ENCODE measurements around the gene PPP1R7.

DNA sequence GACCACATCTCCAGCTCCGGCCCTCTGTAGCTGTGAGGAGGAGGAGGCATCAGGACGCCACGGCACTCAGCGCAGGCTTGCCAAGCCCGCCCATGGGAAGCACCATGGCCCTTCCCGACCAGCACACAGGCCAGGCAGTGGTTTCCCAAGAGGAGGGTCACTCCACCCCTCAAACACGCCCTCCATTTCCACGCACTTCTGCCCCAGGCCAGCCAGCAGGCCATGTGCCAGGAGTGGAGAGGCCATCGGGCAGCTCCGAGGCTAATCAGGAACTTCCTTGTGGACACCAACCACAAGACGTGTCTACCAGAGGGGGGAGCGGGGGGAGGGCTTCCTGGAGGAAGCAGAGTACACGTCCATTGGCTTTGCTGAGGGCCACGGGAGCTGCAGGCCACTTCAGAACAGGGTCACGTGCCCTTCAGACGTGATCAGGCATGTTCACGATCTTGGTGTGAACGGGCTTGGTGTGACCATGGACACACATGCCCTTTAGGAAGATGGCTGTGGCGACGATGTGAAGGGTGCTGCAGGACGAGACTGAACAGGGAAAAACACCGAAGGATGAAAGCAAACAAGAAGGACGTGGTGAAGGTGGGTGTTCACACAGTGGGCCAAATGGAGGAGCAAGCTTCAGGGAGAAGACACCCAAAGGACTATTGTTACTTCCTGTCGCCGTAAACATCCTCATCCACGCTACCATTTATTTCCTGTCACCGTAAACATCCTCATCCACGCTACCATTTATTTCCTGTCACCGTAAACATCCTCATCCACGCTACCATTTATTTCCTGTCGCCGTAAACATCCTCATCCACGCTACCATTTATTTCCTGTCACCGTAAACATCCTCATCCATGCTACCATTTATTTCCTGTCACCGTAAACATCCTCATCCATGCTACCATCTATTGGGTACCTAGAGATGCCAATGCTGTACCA is 41.7 kb upstream of the PPP1R7 start:
- TF ChIP-seq JAZF1 (CRISPR knock-in tag; IDR thresholded peaks at IDR 0.05), result no peak
- TF ChIP-seq, protein P1, sequence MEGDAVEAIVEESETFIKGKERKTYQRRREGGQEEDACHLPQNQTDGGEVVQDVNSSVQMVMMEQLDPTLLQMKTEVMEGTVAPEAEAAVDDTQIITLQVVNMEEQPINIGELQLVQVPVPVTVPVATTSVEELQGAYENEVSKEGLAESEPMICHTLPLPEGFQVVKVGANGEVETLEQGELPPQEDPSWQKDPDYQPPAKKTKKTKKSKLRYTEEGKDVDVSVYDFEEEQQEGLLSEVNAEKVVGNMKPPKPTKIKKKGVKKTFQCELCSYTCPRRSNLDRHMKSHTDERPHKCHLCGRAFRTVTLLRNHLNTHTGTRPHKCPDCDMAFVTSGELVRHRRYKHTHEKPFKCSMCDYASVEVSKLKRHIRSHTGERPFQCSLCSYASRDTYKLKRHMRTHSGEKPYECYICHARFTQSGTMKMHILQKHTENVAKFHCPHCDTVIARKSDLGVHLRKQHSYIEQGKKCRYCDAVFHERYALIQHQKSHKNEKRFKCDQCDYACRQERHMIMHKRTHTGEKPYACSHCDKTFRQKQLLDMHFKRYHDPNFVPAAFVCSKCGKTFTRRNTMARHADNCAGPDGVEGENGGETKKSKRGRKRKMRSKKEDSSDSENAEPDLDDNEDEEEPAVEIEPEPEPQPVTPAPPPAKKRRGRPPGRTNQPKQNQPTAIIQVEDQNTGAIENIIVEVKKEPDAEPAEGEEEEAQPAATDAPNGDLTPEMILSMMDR (IDR thresholded peaks at IDR 0.05), result no peak
- TF ChIP-seq TCF7 (CRISPR knock-in tag; IDR thresholded peaks at IDR 0.05; ENCODE audit: low read depth), result no peak
- TF ChIP-seq MYBL2 (CRISPR knock-in tag; IDR thresholded peaks at IDR 0.05), result no peak
- no peak for TF ChIP-seq ZNF232 (CRISPR knock-in tag; IDR thresholded peaks at IDR 0.05)
- TF ChIP-seq, protein P2, sequence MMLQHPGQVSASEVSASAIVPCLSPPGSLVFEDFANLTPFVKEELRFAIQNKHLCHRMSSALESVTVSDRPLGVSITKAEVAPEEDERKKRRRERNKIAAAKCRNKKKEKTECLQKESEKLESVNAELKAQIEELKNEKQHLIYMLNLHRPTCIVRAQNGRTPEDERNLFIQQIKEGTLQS (CRISPR knock-in tag; conservative IDR thresholded peaks at IDR 0.05), result no peak
- no peak for TF ChIP-seq TP53 (CRISPR knock-in tag; IDR thresholded peaks at IDR 0.05)
- TF ChIP-seq, protein P3, sequence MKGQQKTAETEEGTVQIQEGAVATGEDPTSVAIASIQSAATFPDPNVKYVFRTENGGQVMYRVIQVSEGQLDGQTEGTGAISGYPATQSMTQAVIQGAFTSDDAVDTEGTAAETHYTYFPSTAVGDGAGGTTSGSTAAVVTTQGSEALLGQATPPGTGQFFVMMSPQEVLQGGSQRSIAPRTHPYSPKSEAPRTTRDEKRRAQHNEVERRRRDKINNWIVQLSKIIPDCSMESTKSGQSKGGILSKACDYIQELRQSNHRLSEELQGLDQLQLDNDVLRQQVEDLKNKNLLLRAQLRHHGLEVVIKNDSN (CRISPR knock-in tag; IDR thresholded peaks at IDR 0.05), result no peak
- TF ChIP-seq SP1 (CRISPR knock-in tag; conservative IDR thresholded peaks at IDR 0.05), result no peak

All from WTC11 (cell line).